Skeletal muscle tissue (tissue), 4 donors: ENCODE data around the gene TMTC2. TPM values are rescaled to one million over a fixed set of nuclear protein-coding genes. Genes with fewer than 3 reads are reported as not detected.

Source experiments
- H3K27ac ChIP-seq: one replicate; pipeline ENCODE4 v1.7.0; 2013; ENCODE audit warnings: mild to moderate bottlenecking, low read depth, low read length, inconsistent platforms
- H3K27me3 ChIP-seq, 3 donors: one replicate each; pipeline ENCODE4 v1.7.0; 2013; ENCODE audit warnings: low read length in 3 of 3; ENCODE audit not compliant: control insufficient read depth in 3 of 3, insufficient read depth in 3 of 3
- H3K36me3 ChIP-seq, 3 donors: one replicate each; pipeline ENCODE4 v1.7.0; 2013; ENCODE audit warnings: low read length in 3 of 3; ENCODE audit not compliant: control insufficient read depth in 3 of 3, insufficient read depth in 3 of 3
- H3K4me1 ChIP-seq, 3 donors: one replicate each; pipeline ENCODE4 v1.7.0; 2013; ENCODE audit warnings: low read length in 3 of 3, mild to moderate bottlenecking in 3 of 3; ENCODE audit not compliant: control insufficient read depth in 3 of 3, insufficient read depth in 3 of 3
- H3K4me3 ChIP-seq, 3 donors: one replicate each; pipeline ENCODE4 v1.7.0; 2013; ENCODE audit warnings: low read length in 3 of 3
- H3K9ac ChIP-seq, 3 donors: one replicate each; pipeline ENCODE4 v1.7.0; 2013; ENCODE audit warnings: low read length in 3 of 3, mild to moderate bottlenecking in 3 of 3, moderate library complexity in 2 of 3, low read depth in 1 of 3
- H3K9me3 ChIP-seq, 3 donors: one replicate each; pipeline ENCODE4 v1.7.0; 2013; ENCODE audit warnings: low read length in 3 of 3; ENCODE audit not compliant: control insufficient read depth in 3 of 3
- total RNA-seq: library from RNA; depleted of rRNA; stranded (reverse); fragments of >200 nt; gene quantifications from one replicate; pipeline ENCODE4 v1.2.3, GENCODE V29; 2014
- donor health status: Osteomylitis.

Gene TMTC2
- total RNA-seq, 1 donor from 2014 or later = 15.7 TPM

DNA sequence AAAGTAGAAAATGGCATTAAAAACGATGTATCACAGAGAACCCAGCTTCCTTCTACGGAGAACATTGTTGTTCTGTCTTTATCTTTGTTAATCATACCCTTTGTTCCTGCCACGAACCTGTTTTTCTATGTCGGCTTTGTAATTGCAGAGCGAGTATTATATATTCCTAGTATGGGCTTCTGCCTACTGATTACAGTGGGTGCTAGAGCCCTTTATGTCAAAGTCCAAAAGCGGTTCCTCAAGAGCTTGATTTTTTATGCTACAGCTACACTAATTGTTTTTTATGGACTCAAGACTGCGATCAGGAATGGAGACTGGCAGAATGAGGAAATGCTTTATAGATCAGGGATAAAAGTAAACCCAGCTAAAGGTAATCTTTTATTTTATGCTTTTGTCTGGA is 209.6 kb downstream of the TMTC2 start:
- no peak overlapping the region for H3K27ac ChIP-seq
- H3K9ac ChIP-seq = no peak overlapping the region
- H3K9me3 ChIP-seq = no peaks in the 10 kb centered on the region
- H3K27me3 ChIP-seq = no peaks in the 10 kb centered on the region
- H3K4me1 ChIP-seq = no peaks in the 10 kb centered on the region
- no peaks in the 10 kb centered on the region for H3K36me3 ChIP-seq
- H3K4me3 ChIP-seq = no peak overlapping the region

DNA sequence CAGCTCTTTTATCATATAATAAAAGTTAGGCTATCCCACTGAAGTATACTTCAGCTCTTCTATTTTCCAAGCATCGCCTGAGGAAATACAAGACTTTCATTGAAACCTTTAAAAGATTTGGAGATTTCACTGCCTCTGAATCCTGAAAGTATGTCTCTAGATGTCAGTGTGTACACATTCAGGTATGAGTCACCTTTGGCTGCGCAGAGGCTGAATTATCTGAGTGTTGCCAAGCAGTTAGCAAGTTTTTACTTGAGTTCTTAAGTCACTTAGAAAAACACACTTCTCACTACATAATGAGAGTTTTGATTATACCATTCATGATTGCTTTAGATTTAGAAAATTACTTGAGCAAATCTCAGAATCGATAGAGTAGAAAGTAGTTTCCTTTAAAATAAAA is 210.3 kb downstream of the TMTC2 start:
- Histone ChIP-seq H3K4me1 (no peaks in the 10 kb centered on the region), H3K4me3 (no peak overlapping the region), H3K9me3 (no peaks in the 10 kb centered on the region), H3K36me3 (no peaks in the 10 kb centered on the region), H3K27me3 (no peaks in the 10 kb centered on the region), H3K9ac (no peak overlapping the region), H3K27ac (no peak overlapping the region)

DNA sequence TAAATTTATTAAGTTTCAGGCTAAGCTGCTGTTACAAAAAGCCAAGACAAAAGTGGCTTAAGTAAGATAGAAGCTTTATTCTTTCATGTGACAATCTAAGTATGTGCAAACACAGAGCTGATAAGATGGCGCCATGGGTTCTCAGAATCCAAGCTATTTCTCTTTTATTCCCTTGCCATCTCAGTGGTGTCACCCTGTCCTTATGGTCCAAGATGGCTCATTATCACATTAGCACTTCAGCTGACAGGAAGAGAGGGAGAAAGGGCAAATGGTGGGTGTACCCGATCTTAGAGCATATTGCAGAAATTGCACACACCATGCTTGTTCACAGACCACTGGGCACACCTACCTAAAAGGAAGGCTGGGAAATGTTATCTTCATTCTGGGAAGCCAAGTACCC is 211.7 kb downstream of the TMTC2 start:
- H3K4me3 ChIP-seq = no peak overlapping the region
- H3K4me1 ChIP-seq = no peaks in the 10 kb centered on the region
- no peak overlapping the region for H3K9ac ChIP-seq
- no peaks in the 10 kb centered on the region for H3K9me3 ChIP-seq
- no peaks in the 10 kb centered on the region for H3K27me3 ChIP-seq
- H3K36me3 ChIP-seq = no peaks in the 10 kb centered on the region
- no peak overlapping the region for H3K27ac ChIP-seq

DNA sequence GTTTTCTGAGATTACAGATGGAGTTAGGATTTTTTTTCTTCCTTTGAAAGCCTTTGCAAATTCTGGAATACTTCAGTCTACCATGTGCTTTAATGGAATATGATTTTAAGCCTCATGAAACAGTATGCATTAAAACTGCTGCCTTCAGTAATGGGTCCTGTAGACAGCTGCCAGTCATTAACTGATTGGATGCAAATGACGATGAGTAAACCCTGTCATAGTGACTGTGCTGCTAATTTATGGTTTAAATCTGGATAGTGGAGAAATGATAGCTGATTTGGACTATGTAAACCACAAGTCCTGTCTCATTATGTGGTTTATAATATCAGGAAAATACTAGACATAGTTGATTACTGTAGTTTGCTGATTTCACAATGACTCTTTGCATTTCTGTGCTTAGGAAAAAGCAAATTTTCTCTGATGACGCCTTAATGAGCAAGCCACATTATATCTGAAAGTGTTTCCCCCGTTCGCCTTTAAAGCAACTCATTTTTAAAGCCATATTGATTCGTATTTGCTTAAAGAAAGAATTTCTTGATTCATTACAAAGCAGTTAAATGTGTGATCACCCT is 217.6 kb downstream of the TMTC2 start:
- no peak overlapping the region for H3K27ac ChIP-seq
- no peaks in the 10 kb centered on the region for H3K27me3 ChIP-seq
- no peaks in the 10 kb centered on the region for H3K36me3 ChIP-seq
- H3K9me3 ChIP-seq = no peaks in the 10 kb centered on the region
- no peaks in the 10 kb centered on the region for H3K4me1 ChIP-seq
- H3K4me3 ChIP-seq = no peak overlapping the region
- no peak overlapping the region for H3K9ac ChIP-seq

DNA sequence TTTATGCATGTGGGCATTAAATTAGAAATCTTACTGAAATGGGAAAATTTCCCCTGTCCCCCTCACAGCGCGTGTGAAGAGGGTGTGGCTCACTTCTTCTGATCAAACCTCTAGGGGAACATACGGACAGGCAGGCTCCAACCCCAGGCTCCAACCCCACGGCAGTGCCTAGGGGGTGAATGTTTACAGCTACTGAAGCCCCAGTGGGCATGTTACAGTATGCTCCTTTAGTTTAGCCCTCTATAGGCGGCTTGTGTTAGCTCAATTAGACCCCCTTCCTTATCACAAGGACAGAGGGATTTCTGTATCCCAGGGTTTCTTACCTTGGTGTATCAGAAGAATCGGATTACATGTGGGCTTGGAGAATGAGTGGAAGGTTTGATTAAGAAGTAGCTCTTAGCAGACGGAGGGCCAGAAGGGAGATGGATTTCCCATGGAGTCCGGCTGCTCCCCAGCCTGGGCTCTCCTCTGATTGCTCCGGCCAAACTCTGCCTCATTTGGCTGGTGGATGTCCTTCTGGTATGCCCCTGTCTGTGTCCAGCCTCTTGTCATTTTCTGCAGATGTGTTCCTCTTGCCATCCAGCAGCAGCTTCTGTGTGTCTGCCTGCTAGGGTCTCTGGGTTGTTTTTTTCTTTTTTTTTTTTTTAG is 223.7 kb downstream of the TMTC2 start:
- H3K4me1 ChIP-seq = no peaks in the 10 kb centered on the region
- H3K9me3 ChIP-seq = no peaks in the 10 kb centered on the region
- H3K9ac ChIP-seq = no peak overlapping the region
- H3K4me3 ChIP-seq = no peak overlapping the region
- H3K27me3 ChIP-seq = no peaks in the 10 kb centered on the region
- no peaks in the 10 kb centered on the region for H3K36me3 ChIP-seq
- no peak overlapping the region for H3K27ac ChIP-seq

DNA sequence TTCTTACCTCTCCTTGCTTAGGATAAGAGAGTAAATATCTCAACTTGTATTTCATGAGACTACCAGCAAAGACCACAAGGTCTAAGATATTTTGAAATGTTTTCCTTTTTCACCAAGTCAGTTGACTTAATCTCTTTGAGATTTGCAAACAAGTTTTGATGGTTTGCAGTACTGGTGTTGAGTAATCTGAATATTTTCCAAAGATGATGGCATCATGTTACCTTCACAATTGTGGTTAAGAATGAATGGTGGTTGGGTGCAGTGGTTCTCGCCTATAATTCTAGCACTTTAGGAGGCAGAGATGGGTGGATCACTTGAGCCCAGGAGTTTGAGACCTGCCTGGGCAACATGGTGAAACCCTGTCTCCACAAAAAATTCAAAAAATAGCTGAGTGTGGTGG is 225.7 kb downstream of the TMTC2 start:
- Histone ChIP-seq H3K36me3 (no peaks in the 10 kb centered on the region), H3K27me3 (no peaks in the 10 kb centered on the region), H3K4me3 (no peak overlapping the region), H3K9me3 (no peaks in the 10 kb centered on the region), H3K9ac (no peak overlapping the region), H3K27ac (no peak overlapping the region), H3K4me1 (no peaks in the 10 kb centered on the region)

DNA sequence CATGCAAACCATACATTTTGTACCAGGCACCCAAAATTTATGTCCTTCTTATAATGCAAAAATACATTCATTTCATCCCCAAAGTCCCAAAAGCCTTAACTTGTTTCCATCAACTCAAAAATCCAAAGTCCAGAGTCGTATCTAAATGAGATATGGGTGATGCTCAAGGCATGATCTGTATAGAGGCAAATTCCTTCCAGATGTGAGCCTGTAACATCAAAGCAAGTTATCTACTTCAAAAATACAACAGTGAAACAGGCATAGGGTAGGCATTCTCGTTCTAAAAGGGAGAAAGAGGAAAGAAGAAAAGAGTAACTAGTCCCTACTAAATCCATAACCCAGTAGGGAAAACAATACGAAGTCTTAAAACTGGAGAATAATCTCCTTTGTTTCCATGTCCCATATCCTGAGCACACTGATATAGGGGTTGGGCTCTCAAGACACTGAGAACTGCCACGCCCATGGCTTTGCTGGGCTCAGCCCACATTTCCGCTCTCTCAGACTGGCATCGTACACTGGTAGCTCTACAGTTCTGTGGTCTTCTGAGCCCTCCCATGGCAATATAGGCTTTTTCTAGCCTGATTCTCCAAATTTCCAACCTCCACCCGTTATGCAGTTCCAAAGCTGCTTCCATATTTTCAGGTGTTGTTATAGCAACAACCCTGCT is 232.8 kb downstream of the TMTC2 start:
- Histone ChIP-seq H3K9ac (no peak overlapping the region), H3K4me3 (no peak overlapping the region), H3K9me3 (no peaks in the 10 kb centered on the region), H3K36me3 (no peaks in the 10 kb centered on the region), H3K27ac (no peak overlapping the region), H3K4me1 (no peaks in the 10 kb centered on the region), H3K27me3 (no peaks in the 10 kb centered on the region)

DNA sequence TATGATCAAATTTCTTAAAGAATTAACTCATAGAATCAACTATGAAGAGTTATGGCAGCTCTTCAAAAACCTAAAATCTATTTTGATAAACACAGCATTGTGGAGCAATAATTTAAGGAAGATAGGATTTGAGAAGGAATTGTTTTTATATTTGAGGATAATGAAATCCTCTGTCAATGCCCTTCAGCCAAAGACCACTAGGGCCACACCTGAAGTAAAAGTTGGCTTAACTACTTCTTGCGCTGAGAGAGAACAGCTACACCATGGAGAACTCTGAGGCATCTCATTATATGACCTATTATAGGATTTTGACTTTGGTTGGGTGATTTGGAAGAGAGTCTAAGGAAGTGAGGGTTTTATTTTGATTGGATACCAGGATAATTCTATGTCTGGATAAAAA is 237.2 kb downstream of the TMTC2 start:
- no peaks in the 10 kb centered on the region for H3K36me3 ChIP-seq
- no peak overlapping the region for H3K4me3 ChIP-seq
- H3K9me3 ChIP-seq = no peaks in the 10 kb centered on the region
- no peak overlapping the region for H3K27ac ChIP-seq
- no peak overlapping the region for H3K9ac ChIP-seq
- no peaks in the 10 kb centered on the region for H3K27me3 ChIP-seq
- H3K4me1 ChIP-seq = no peaks in the 10 kb centered on the region

DNA sequence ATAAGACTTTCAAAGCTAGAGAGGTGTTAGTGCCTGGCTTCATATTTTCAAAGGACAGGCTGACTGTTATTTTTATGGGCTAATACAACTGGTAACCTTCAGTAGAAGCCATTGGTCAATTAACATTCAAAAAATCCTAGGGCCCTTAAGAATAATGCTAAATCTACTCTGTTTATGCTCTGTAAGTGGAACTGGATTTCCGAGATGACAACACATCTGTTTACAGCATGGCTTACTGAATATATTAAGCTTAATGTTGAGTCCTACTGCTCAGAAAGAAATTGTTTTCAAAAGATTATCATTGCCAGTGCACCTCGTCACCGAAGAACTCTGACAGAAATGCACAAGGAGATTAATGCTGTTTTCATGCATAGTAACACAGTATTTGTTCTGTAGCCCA is 239.9 kb downstream of the TMTC2 start:
- H3K36me3 ChIP-seq = no peaks in the 10 kb centered on the region
- H3K27me3 ChIP-seq = no peaks in the 10 kb centered on the region
- H3K9ac ChIP-seq = no peak overlapping the region
- H3K4me3 ChIP-seq = no peak overlapping the region
- no peaks in the 10 kb centered on the region for H3K4me1 ChIP-seq
- H3K27ac ChIP-seq = no peak overlapping the region
- H3K9me3 ChIP-seq = no peaks in the 10 kb centered on the region

DNA sequence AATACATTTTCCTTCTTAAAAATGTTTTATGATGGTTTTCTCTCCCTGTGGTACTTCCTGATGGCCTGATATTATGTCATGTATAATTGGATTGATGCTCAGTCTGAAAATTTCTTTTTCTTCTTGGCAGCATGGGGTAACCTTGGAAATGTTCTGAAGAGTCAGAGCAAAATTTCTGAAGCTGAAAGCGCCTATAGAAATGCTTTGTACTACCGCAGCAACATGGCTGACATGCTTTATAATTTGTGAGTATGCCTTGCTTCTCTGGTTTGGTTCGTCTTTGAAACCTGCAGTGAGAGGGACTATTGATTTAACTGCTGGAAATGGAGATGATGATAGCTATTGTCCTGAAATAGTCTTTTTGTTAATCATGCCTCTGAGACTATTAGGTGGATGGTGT is 243.6 kb downstream of the TMTC2 start:
- Histone ChIP-seq H3K36me3 (no peaks in the 10 kb centered on the region), H3K27ac (no peak overlapping the region), H3K4me1 (no peaks in the 10 kb centered on the region), H3K9ac (no peak overlapping the region), H3K4me3 (no peak overlapping the region), H3K9me3 (no peaks in the 10 kb centered on the region), H3K27me3 (no peaks in the 10 kb centered on the region)
